Measurements from ENCODE around the gene EQTN. TPM values are rescaled to one million over a fixed set of nuclear protein-coding genes. Genes with fewer than 3 reads are reported as not detected.

EQTN gene
- not detected for total RNA-seq

DNA sequence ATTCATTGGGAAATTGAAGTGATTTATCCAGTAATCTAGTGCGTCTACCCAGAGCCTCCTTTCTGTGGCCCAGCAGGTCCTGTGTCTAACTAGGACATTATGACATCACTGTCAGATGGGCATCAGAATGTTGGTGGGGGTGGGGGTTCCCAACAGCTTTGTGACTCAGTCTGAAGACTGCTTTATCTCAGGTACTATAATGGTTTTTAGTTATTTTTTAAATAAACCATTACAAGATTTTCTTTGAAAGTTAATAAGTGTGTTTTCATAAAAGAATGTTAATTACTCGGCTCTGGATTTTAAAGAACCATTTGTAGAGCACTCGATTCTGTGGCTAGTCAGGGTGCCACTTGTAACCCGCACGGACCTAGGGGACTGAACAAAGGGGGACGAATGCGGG, at the start of gene EQTN:
Gene EQTN (minus strand): TSS at position 101 of the 400 bp plus-strand sequence. CDS start 95 bp downstream, at position 6.
- no peak for DNase-seq
- no peak within 1 kb of the TSS for H3K4me3 Mint-ChIP-seq

DNA sequence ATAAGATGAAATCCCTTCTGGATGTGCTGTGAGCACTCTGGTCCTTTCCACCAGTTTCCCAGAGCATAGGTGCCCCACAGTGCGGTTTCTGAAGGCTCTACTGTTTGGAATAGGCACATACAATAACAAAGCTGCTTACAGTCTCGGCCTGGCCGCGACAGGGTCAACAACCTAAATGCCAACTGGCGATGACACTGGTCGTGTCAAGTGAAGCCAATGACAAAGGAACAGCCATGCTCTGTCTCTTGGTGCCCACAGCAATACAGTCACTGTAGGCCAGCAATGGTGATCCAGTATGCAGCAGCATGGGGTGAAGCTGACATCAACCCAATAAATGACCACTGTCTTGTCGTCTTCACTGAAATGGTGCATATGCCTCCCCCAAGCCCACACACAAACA, 47.8 kb upstream of the EQTN start:
- DNase-seq, result no peak
- Mint-ChIP-seq H3K4me1 (ENCODE audit: low read depth) (no peaks in the 10 kb centered on the region), H3K9me3 (no peaks in the 10 kb centered on the region), H3K4me3 (no peak overlapping the region), H3K27me3 (ENCODE audit: low read depth) (no peaks in the 10 kb centered on the region), H3K27ac (no peak overlapping the region), H3K36me3 (ENCODE audit: insufficient read depth in 2 of 2) (no peaks in the 10 kb centered on the region)
- ATAC-seq (replicated peaks in 1 of 2), result no peak

More for the DNA sequence above, at the start of gene EQTN:
- no peak for ATAC-seq (replicated peaks in 1 of 2)
- Mint-ChIP-seq H3K27ac (no peak within 1 kb of the TSS), H3K9me3 (no peaks in the 10 kb centered on the region), H3K36me3 (ENCODE audit: insufficient read depth in 2 of 2) (no peaks in the 10 kb centered on the region), H3K27me3 (ENCODE audit: low read depth) (peaks cover 8% of the 10 kb centered on the region), H3K4me1 (ENCODE audit: low read depth) (no peaks in the 10 kb centered on the region)

DNA sequence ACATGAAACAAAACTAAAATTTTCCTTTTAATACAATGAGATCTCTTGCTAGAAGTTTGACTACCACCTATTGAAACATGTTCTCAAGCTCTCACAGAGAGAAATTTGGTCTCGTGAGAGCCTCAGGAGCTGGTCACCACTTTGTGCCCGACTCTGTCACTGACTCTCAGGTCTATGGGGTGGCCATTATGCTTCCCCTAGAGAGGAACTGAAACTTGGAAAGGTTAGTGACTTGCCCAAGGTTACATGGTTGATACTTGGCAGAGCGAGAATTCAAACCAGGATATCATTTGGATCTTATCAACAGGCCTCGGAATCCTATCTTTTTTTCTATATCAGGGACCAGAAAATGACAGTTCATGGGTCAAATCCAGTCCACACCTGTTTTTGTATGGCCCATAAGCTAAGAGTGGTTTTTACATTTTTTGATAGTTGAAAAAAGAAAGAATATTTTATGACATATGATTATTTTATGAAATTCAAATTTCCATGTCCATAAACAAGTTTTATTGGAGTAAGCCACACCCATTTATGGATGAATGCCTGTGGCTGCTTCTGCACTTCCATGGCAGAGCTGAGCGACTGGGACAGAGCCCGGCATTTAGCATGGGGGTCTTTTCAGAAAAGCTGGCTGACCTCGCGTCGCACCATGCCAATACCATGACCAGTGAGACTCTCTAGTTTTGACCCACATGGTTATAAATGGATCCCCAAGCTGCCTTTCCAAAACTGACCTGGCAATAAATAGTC, 44.8 kb upstream of the EQTN start:
- Mint-ChIP-seq H3K4me1 (ENCODE audit: low read depth) (no peaks in the 10 kb centered on the region), H3K4me3 (no peak overlapping the region), H3K9me3 (no peaks in the 10 kb centered on the region)

DNA sequence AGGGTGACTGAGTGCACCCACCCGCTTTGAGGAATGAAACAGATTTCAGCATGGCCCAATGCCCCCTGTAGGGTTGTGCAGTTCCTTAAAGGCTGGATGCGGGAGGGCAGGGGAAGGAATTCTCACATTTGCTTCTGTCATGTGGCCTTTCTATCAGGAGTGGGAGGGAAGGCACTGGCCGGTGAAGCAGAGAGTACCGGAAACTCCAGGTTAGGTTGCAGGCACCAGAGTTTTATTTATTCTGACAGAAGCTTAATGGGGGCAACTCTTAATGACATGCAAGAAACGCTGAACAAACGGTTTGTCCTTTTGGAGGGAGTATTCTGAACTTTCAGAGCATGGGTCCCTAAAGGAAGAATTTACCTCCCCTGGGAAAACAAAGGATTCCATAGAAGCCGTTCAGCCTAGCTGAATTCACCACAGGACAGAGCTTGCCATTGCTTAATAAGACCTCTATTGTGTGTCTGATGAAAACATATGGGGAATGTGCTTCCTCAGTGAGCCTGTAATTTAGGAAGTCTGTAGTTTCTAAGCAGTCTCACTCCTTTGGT, 44.1 kb upstream of the EQTN start:
- ATAC-seq (replicated peaks in 1 of 2) (no peak), DNase-seq (no peak)
- Mint-ChIP-seq H3K36me3 (ENCODE audit: insufficient read depth in 2 of 2) (no peaks in the 10 kb centered on the region), H3K9me3 (no peaks in the 10 kb centered on the region), H3K27ac (no peak overlapping the region), H3K27me3 (ENCODE audit: low read depth) (no peaks in the 10 kb centered on the region), H3K4me1 (ENCODE audit: low read depth) (no peaks in the 10 kb centered on the region), H3K4me3 (no peak overlapping the region)

More for the DNA sequence above, 44.8 kb upstream of the EQTN start:
- no peak overlapping the region for H3K27ac Mint-ChIP-seq
- ATAC-seq (replicated peaks in 1 of 2) (no peak), DNase-seq (no peak)
- H3K27me3 Mint-ChIP-seq (ENCODE audit: low read depth), result no peaks in the 10 kb centered on the region
- H3K36me3 Mint-ChIP-seq (ENCODE audit: insufficient read depth in 2 of 2), result no peaks in the 10 kb centered on the region

DNA sequence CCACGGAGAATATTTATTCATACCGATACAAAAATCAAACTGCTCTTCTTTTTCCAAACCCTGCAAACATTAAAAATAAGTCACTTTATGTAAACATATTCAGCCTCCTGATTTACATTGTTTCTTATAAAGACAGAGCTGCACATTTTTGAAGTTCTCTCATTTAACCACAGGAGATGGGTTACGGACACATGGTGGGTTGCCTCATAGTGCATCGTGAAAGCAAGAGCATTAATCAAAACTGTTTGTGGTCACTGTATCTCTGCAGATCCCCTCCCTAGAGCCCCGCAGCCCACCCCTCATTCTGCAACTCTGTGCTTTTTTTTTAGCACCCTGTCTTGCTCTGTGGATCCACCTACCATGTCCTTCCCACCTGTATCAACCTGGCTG, 43.3 kb upstream of the EQTN start:
- no peak for DNase-seq
- H3K27me3 Mint-ChIP-seq (ENCODE audit: low read depth), result no peaks in the 10 kb centered on the region
- H3K27ac Mint-ChIP-seq, result no peak overlapping the region
- H3K4me3 Mint-ChIP-seq, result no peak overlapping the region
- ATAC-seq (replicated peaks in 1 of 2), result no peak
- H3K9me3 Mint-ChIP-seq, result no peaks in the 10 kb centered on the region
- H3K36me3 Mint-ChIP-seq (ENCODE audit: insufficient read depth in 2 of 2), result no peaks in the 10 kb centered on the region
- no peaks in the 10 kb centered on the region for H3K4me1 Mint-ChIP-seq (ENCODE audit: low read depth)

DNA sequence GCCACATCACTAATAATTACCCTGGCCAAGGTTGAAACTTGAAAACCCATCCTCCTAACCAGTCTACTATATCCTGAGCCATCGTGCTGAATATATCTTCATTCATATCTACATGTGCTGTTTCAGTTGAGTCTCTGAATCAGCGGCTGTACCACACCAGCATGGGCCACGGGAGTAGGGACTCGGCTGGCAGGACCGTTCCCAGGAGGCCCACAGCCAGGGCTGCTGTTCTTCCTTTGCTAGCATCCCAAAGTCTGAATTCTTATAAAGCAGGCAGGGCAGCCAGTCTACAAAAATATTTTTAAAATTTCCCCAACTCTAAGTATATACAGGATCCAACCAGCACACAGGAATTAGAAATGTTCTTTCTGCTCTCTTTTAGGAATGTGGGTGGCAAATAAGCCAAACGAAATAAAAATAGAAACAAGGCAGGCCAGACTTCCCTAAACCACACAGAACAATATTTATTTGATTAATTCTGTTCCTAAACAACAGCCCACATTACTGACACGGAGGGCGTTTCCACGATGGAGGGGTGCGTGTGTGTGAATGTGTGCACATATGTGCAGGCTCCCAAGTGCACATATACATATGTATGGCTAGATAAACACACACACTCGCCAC, 42.8 kb upstream of the EQTN start:
- no peak overlapping the region for H3K27ac Mint-ChIP-seq
- ATAC-seq (replicated peaks in 1 of 2), result no peak
- no peaks in the 10 kb centered on the region for H3K4me1 Mint-ChIP-seq (ENCODE audit: low read depth)
- no peaks in the 10 kb centered on the region for H3K9me3 Mint-ChIP-seq
- no peaks in the 10 kb centered on the region for H3K36me3 Mint-ChIP-seq (ENCODE audit: insufficient read depth in 2 of 2)
- no peaks in the 10 kb centered on the region for H3K27me3 Mint-ChIP-seq (ENCODE audit: low read depth)
- no peak overlapping the region for H3K4me3 Mint-ChIP-seq
- no peak for DNase-seq

DNA sequence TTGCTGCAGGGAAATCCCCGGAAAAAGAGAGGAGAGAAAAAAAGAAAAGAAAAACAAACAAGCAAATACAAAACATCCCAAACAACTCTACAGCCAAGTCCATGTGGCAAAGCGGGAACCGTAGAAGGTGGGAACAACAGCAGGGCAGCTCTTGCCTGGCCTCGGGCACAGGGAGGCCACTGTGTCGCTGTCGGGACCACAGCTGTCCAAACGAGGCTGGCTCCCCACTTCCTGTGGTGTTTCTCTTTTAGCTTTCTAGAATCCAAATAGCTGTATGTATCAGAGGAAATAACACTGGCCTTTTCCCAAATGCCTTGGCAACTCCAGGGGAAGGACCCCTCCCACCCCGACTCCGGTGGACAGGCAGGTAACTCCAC, 41.6 kb upstream of the EQTN start:
- H3K27ac Mint-ChIP-seq, result no peak overlapping the region
- no peak overlapping the region for H3K4me3 Mint-ChIP-seq
- H3K27me3 Mint-ChIP-seq (ENCODE audit: low read depth), result no peaks in the 10 kb centered on the region
- no peak for ATAC-seq (replicated peaks in 1 of 2)
- no peak for DNase-seq
- no peaks in the 10 kb centered on the region for H3K36me3 Mint-ChIP-seq (ENCODE audit: insufficient read depth in 2 of 2)
- no peaks in the 10 kb centered on the region for H3K4me1 Mint-ChIP-seq (ENCODE audit: low read depth)
- no peaks in the 10 kb centered on the region for H3K9me3 Mint-ChIP-seq

DNA sequence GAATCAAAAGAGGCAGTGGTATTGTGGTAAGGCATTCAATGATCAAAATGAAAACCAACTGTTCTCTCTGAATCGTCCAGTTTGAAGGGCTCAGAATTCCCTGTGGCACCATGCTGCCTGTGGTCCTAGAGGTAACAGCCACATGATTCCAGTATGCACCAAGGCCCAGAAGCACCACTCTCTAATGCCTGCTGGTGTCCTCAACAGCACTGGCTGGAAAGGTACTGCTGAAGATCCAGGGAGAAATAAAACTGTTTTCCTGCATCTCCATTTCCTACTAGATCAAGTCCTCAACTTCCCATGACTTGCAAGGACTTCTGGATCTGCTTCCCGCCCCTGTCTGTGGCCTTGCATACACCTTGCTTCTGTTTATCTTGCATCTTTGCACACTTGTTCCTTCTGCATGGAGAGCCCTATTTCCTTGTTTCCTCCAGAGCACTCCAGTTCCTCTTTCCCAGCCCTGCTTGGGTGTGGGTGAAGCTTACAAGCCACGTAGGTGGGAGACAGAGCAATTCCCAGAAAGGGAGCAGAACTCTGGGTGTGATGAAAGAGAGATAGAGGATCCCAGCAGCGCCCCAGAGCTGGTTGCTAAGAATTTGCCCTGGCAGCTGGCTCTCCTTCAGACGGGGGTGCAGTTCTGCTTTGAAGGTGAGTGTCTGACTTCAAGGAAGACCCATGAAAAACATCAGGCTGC, 41.0 kb upstream of the EQTN start:
- ATAC-seq (replicated peaks in 1 of 2), result no peak
- no peak overlapping the region for H3K27ac Mint-ChIP-seq

DNA sequence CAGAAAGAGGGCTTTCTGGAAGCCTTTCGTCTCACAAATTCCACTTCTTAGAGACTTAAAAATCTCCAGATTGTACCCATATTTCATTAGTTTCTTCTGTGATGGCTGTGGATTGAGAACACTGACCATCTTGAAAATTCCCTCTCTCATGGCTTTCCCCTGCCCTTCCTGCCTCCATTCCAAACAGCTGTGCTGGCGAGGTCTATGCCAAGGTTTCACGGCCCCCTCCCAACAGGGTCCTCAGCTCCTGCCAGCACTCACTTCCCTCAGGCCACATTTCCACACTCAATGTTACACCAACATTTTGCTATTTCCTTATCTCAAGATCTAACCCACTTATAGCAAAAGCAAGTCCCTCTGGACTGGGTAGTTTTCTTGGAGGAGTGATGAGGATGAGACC, 40.3 kb upstream of the EQTN start:
- Mint-ChIP-seq H3K36me3 (ENCODE audit: insufficient read depth in 2 of 2) (no peaks in the 10 kb centered on the region), H3K27ac (no peak overlapping the region), H3K4me3 (no peak overlapping the region), H3K4me1 (ENCODE audit: low read depth) (no peaks in the 10 kb centered on the region), H3K27me3 (ENCODE audit: low read depth) (no peaks in the 10 kb centered on the region), H3K9me3 (no peaks in the 10 kb centered on the region)
- ATAC-seq (replicated peaks in 1 of 2) (no peak), DNase-seq (no peak)

More for the DNA sequence above, 41.0 kb upstream of the EQTN start:
- Mint-ChIP-seq H3K4me3 (no peak overlapping the region), H3K9me3 (no peaks in the 10 kb centered on the region), H3K4me1 (ENCODE audit: low read depth) (no peaks in the 10 kb centered on the region), H3K27me3 (ENCODE audit: low read depth) (no peaks in the 10 kb centered on the region), H3K36me3 (ENCODE audit: insufficient read depth in 2 of 2) (no peaks in the 10 kb centered on the region)
- no peak for DNase-seq

DNA sequence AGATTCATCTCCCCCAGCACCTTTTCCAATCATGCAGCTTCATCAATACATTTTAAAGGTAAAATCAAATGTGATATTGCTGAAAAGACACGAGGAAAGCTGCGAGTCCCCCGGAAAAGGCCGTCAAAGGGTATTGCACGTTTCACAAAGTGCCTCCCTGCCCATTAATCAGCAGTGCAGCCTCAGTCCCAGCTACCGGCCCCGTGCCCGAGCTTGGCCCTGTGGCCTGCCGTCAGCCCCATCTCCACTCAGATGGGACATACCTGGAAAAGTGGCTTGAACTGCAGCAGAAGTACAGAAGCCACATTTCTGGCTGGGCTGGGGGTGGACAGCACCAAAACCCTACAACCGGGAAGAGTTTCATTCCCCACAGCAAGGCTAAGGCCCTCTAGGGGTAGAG, 39.9 kb upstream of the EQTN start:
- no peaks in the 10 kb centered on the region for H3K9me3 Mint-ChIP-seq
- H3K27ac Mint-ChIP-seq, result no peak overlapping the region
- no peaks in the 10 kb centered on the region for H3K36me3 Mint-ChIP-seq (ENCODE audit: insufficient read depth in 2 of 2)
- DNase-seq (no peak), ATAC-seq (replicated peaks in 1 of 2) (no peak)
- H3K27me3 Mint-ChIP-seq (ENCODE audit: low read depth), result no peaks in the 10 kb centered on the region
- no peak overlapping the region for H3K4me3 Mint-ChIP-seq
- H3K4me1 Mint-ChIP-seq (ENCODE audit: low read depth), result no peaks in the 10 kb centered on the region

DNA sequence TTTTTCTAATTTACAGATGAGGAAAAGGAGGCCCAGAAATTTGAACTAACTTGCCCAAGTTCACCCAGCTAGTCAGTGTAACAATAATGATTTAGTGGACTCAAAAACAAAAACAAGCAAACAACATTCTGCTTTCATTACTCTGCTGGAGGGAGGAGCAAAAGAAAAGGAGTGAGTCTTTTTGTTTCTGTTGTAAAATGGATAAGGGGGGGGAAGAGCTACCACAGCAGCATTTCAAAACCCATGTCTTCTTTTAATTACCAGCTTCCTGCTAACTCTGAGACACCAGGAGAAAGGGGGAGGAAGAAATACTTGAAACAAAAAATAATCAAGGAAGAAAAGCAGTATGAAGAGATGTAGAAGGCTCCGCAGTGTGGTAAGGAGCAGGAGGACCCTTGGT, 39.2 kb upstream of the EQTN start:
- no peaks in the 10 kb centered on the region for H3K9me3 Mint-ChIP-seq
- no peaks in the 10 kb centered on the region for H3K4me1 Mint-ChIP-seq (ENCODE audit: low read depth)
- DNase-seq (no peak), ATAC-seq (replicated peaks in 1 of 2) (no peak)
- H3K27me3 Mint-ChIP-seq (ENCODE audit: low read depth), result no peaks in the 10 kb centered on the region
- no peaks in the 10 kb centered on the region for H3K36me3 Mint-ChIP-seq (ENCODE audit: insufficient read depth in 2 of 2)
- H3K27ac Mint-ChIP-seq, result no peak overlapping the region
- H3K4me3 Mint-ChIP-seq, result no peak overlapping the region

DNA sequence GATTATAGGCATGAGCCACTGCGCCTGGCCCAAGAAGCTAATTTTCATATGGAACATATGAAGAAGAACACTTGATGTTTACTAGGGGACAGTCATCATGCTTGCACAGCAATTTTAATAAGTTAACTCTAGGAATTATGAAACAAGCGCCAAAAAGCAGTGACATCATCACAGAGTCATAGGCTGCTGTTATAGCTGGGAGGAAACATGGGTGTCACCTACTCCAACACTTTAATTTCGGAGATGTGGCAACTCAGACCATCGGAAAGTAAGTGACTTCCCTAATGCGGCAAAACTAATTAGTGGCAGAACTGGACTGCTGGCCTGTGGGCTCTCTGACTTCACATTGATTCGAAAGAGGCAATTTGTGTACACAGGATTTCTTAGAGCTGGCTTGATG, 38.1 kb upstream of the EQTN start:
- ATAC-seq (replicated peaks in 1 of 2) (no peak), DNase-seq (no peak)
- no peaks in the 10 kb centered on the region for H3K9me3 Mint-ChIP-seq
- H3K4me3 Mint-ChIP-seq, result no peak overlapping the region
- H3K27me3 Mint-ChIP-seq (ENCODE audit: low read depth), result no peaks in the 10 kb centered on the region
- H3K4me1 Mint-ChIP-seq (ENCODE audit: low read depth), result no peaks in the 10 kb centered on the region
- no peak overlapping the region for H3K27ac Mint-ChIP-seq
- no peaks in the 10 kb centered on the region for H3K36me3 Mint-ChIP-seq (ENCODE audit: insufficient read depth in 2 of 2)

DNA sequence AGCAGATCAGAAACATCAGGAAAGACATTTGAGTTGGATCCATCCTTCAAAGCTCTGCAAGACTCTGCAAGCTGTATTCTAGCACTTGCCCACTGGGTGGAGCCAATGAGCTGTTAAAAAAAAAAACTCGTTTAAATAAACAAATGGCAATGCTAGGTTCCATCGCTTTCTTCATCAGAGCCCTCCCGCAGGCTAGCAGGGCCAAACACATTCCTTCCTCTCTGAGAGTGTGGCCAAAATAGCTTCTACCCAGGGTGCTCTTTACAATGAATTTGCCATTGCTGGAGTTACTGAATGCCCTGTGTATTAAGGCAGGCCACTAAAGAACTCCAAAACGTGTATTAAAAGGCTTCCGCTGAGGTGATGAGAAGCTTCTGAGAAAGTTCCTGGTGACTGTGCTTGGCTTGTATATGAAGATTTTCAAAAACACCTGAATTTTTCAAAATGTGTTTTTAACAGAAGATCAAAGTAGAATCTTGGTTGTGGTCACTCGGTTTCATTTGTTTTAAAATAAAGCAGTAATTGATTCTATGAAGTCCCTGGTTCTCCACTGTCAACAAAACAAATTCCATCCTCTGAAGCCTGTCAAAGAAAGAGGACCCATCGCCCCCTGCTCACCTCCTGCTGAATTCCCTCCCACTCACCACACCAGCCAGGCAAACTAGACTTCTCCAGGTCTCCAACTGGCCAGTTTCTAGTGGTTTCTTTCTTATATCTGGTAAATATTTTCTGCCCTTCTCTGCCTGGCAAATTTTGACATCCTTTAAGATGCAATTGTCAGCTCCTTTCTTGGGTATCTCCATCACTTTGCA, 36.5 kb upstream of the EQTN start:
- no peak overlapping the region for H3K4me3 Mint-ChIP-seq
- H3K36me3 Mint-ChIP-seq (ENCODE audit: insufficient read depth in 2 of 2), result no peaks in the 10 kb centered on the region
- ATAC-seq (replicated peaks in 1 of 2) (peak; percentile 62 to 74), DNase-seq (peak; percentile 41 to 67)
- H3K4me1 Mint-ChIP-seq (ENCODE audit: low read depth), result no peaks in the 10 kb centered on the region
- peaks cover 5% of the 10 kb centered on the region for H3K27me3 Mint-ChIP-seq (ENCODE audit: low read depth)
- no peaks in the 10 kb centered on the region for H3K9me3 Mint-ChIP-seq
- H3K27ac Mint-ChIP-seq, result no peak overlapping the region

Data from activated T-cell treated with anti-CD3 and anti-CD28 coated beads, Interleukin-2, amount 50 U/mL, for 72 hours (primary cell).